SK-N-SH treated with all-trans-retinoic acid at 6 μM for 48 hours (cell line): ENCODE results near the gene PLP2.

Experiments
- ATAC-seq: fragments of 200-7000 bp; cut with Tn5 transposase; 3 replicates; pipeline ENCODE4 v1.9.1; 2020; ENCODE audit warnings: mild to moderate bottlenecking, moderate library complexity
- ARNTL ChIP-seq: fragments of 450-650 bp; formaldehyde crosslinking; IDR thresholded peaks from 2 replicates; pipeline ENCODE4 v1.5.0; 2020; ENCODE audit warnings: low read depth, mild to moderate bottlenecking, moderate library complexity, borderline replicate concordance
- BACH2 ChIP-seq: fragments of 250-450 bp; sonication (Bioruptor Pico); IDR thresholded peaks from 2 replicates; pipeline ENCODE4 v1.9.0; 2021; ENCODE audit warnings: mild to moderate bottlenecking, borderline replicate concordance
- ESRRG ChIP-seq: fragments of 250-450 bp; sonication (Bioruptor Pico); IDR thresholded peaks from 2 replicates; pipeline ENCODE4 v1.6.1; 2021; ENCODE audit warnings: mild to moderate bottlenecking
- GLIS3 ChIP-seq: fragments of 250-450 bp; sonication (Bioruptor Pico); IDR thresholded peaks from 2 replicates; pipeline ENCODE4 v1.5.0; 2020; ENCODE audit warnings: mild to moderate bottlenecking, moderate library complexity
- ISL1 ChIP-seq: fragments of 250-450 bp; sonication (Bioruptor Pico); IDR thresholded peaks from 2 replicates; pipeline ENCODE4 v2.1.2; 2022; ENCODE audit warnings: mild to moderate bottlenecking, moderate library complexity
- OSR1 ChIP-seq: fragments of 250-450 bp; sonication (Bioruptor Pico); IDR thresholded peaks from 2 replicates; pipeline ENCODE4 v1.8.0; 2022; ENCODE audit warnings: moderate library complexity, mild to moderate bottlenecking, inconsistent platforms
- PPARA ChIP-seq: fragments of 250-450 bp; sonication (Bioruptor Pico); IDR thresholded peaks from 2 replicates; pipeline ENCODE4 v1.5.0; 2020; ENCODE audit warnings: mild to moderate bottlenecking, borderline replicate concordance
- RARB ChIP-seq: fragments of 250-450 bp; sonication (Bioruptor Pico); IDR thresholded peaks from 2 replicates; pipeline ENCODE4 v1.8.0; 2021; ENCODE audit warnings: mild to moderate bottlenecking, moderate library complexity
- SNAI2 ChIP-seq: fragments of 250-450 bp; sonication (Bioruptor Pico); IDR thresholded peaks from 2 replicates; pipeline ENCODE4 v1.5.0; 2020; ENCODE audit warnings: mild to moderate bottlenecking, moderate library complexity
- TCF4 ChIP-seq: fragments of 250-450 bp; sonication (Bioruptor Pico); IDR thresholded peaks from 2 replicates; pipeline ENCODE4 v1.8.0; 2021; ENCODE audit warnings: mild to moderate bottlenecking, moderate library complexity, borderline replicate concordance
- TOX ChIP-seq: fragments of 250-450 bp; sonication (Bioruptor Pico); IDR thresholded peaks from 2 replicates; pipeline ENCODE4 v1.8.0; 2021; ENCODE audit warnings: mild to moderate bottlenecking, moderate library complexity, borderline replicate concordance
- ZC3H10 ChIP-seq: fragments of 250-450 bp; sonication (Bioruptor Pico); IDR thresholded peaks from 2 replicates; pipeline ENCODE4 v1.5.1; 2021; ENCODE audit warnings: mild to moderate bottlenecking, moderate library complexity
- ZFP3 ChIP-seq: fragments of 250-450 bp; sonication (Bioruptor Pico); IDR thresholded peaks from 2 replicates; pipeline ENCODE4 v1.5.0; 2020; ENCODE audit warnings: mild to moderate bottlenecking, moderate library complexity
- ZFP30 ChIP-seq: fragments of 450-650 bp; formaldehyde crosslinking; IDR thresholded peaks from 2 replicates; pipeline ENCODE4 v1.5.0; 2022; ENCODE audit warnings: mild to moderate bottlenecking, moderate library complexity
- ZNF70 ChIP-seq: fragments of 450-650 bp; formaldehyde crosslinking; IDR thresholded peaks from 2 replicates; pipeline ENCODE4 v1.5.0; 2020; ENCODE audit warnings: mild to moderate bottlenecking, moderate library complexity
- ZNF8 ChIP-seq: fragments of 450-650 bp; formaldehyde crosslinking; IDR thresholded peaks from 2 replicates; pipeline ENCODE4 v1.5.0; 2020; ENCODE audit warnings: mild to moderate bottlenecking, moderate library complexity
- TF ChIP-seq, protein P1 (sequence below): fragments of 250-450 bp; sonication (Bioruptor Pico); IDR thresholded peaks from 2 replicates; pipeline ENCODE4 v1.5.1; 2020; ENCODE audit warnings: low read depth, mild to moderate bottlenecking, moderate library complexity
- TF ChIP-seq, protein P2 (sequence below): fragments of 250-450 bp; sonication (Bioruptor Pico); IDR thresholded peaks from 2 replicates; pipeline ENCODE4 v1.5.0; 2020; ENCODE audit warnings: mild to moderate bottlenecking, moderate library complexity
- TF ChIP-seq, protein P3 (sequence below): fragments of 250-450 bp; sonication (Bioruptor Pico); IDR thresholded peaks from 2 replicates; pipeline ENCODE4 v1.5.1; 2021; ENCODE audit warnings: mild to moderate bottlenecking, moderate library complexity

The PLP2 gene

GRCh38 chrX:49204017-49204416 is 32.3 kb downstream of the PLP2 start:
- TF ChIP-seq ZNF70 (CRISPR knock-in tag) = no peak
- no peak for TF ChIP-seq ZNF8 (CRISPR knock-in tag)
- no peak for TF ChIP-seq RARB
- no peak for TF ChIP-seq PPARA
- no peak for TF ChIP-seq TCF4 (CRISPR knock-in tag)
- no peak for TF ChIP-seq ISL1
- no peak for TF ChIP-seq OSR1 (CRISPR knock-in tag)
- TF ChIP-seq ZFP3 = no peak
- TF ChIP-seq BACH2 (CRISPR knock-in tag) = no peak
- TF ChIP-seq SNAI2 (CRISPR knock-in tag) = no peak
- no peak for TF ChIP-seq ZFP30 (CRISPR knock-in tag)
- TF ChIP-seq, protein P1, sequence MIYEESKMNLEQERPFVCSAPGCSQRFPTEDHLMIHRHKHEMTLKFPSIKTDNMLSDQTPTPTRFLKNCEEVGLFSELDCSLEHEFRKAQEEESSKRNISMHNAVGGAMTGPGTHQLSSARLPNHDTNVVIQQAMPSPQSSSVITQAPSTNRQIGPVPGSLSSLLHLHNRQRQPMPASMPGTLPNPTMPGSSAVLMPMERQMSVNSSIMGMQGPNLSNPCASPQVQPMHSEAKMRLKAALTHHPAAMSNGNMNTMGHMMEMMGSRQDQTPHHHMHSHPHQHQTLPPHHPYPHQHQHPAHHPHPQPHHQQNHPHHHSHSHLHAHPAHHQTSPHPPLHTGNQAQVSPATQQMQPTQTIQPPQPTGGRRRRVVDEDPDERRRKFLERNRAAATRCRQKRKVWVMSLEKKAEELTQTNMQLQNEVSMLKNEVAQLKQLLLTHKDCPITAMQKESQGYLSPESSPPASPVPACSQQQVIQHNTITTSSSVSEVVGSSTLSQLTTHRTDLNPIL (CRISPR knock-in tag) = no peak
- ATAC-seq = no peak

DNA sequence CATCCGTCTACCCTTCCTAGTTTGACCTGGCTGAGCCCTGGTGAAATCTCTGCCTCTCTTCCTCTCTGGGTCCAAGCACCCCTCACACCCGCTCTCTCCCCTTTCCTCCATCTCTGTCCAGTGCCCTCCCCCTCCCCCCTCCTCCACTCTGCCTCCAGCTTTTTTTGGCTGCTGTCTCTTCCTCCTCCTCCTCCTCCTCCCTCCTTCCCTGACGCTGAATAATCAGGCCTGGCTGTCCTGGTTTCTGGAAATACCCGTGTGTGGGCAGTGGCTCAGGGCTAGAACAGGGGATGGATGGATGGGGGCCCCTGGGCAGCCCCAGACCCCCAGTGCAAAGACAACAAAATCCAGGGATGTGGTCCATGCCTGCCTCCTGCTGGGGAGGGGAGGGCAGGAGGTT is 33.0 kb downstream of the PLP2 start:
- TF ChIP-seq TCF4 (CRISPR knock-in tag) = no peak
- TF ChIP-seq PPARA = no peak
- no peak for TF ChIP-seq SNAI2 (CRISPR knock-in tag)
- TF ChIP-seq, protein P2, sequence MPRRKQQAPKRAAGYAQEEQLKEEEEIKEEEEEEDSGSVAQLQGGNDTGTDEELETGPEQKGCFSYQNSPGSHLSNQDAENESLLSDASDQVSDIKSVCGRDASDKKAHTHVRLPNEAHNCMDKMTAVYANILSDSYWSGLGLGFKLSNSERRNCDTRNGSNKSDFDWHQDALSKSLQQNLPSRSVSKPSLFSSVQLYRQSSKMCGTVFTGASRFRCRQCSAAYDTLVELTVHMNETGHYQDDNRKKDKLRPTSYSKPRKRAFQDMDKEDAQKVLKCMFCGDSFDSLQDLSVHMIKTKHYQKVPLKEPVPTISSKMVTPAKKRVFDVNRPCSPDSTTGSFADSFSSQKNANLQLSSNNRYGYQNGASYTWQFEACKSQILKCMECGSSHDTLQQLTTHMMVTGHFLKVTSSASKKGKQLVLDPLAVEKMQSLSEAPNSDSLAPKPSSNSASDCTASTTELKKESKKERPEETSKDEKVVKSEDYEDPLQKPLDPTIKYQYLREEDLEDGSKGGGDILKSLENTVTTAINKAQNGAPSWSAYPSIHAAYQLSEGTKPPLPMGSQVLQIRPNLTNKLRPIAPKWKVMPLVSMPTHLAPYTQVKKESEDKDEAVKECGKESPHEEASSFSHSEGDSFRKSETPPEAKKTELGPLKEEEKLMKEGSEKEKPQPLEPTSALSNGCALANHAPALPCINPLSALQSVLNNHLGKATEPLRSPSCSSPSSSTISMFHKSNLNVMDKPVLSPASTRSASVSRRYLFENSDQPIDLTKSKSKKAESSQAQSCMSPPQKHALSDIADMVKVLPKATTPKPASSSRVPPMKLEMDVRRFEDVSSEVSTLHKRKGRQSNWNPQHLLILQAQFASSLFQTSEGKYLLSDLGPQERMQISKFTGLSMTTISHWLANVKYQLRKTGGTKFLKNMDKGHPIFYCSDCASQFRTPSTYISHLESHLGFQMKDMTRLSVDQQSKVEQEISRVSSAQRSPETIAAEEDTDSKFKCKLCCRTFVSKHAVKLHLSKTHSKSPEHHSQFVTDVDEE (CRISPR knock-in tag) = no peak
- TF ChIP-seq ESRRG (CRISPR knock-in tag) = no peak
- TF ChIP-seq ISL1 = no peak
- TF ChIP-seq ZFP3 = no peak
- TF ChIP-seq, protein P3, sequence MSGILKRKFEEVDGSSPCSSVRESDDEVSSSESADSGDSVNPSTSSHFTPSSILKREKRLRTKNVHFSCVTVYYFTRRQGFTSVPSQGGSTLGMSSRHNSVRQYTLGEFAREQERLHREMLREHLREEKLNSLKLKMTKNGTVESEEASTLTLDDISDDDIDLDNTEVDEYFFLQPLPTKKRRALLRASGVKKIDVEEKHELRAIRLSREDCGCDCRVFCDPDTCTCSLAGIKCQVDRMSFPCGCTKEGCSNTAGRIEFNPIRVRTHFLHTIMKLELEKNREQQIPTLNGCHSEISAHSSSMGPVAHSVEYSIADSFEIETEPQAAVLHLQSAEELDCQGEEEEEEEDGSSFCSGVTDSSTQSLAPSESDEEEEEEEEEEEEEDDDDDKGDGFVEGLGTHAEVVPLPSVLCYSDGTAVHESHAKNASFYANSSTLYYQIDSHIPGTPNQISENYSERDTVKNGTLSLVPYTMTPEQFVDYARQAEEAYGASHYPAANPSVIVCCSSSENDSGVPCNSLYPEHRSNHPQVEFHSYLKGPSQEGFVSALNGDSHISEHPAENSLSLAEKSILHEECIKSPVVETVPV = no peak
- no peak for TF ChIP-seq RARB
- no peak for TF ChIP-seq ARNTL (CRISPR knock-in tag)
- no peak for TF ChIP-seq OSR1 (CRISPR knock-in tag)
- ATAC-seq = no peak

DNA sequence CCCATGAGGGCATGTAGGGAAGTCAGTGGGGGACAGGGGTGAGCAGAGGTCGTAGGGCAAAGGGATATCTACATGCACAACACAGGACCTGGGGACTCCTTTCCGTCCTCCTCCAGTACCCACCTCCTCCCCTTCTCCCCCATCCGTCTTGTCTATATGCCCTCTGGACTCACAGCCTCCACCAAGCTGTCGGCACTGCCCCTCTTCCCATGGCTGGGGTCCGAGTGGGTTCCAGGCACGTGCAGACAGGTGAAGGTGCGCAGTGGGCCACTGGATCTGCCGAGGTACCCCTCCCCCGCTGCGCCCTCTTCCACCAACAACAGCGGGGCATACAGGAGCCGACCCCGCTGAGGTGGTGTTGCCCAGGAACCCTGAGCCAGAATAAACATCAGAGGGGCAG is 33.7 kb downstream of the PLP2 start:
- ATAC-seq = no peak
- TF ChIP-seq ESRRG (CRISPR knock-in tag) (no peak), PPARA (no peak), BACH2 (CRISPR knock-in tag) (no peak), ZC3H10 (CRISPR knock-in tag) (no peak), OSR1 (CRISPR knock-in tag) (no peak), GLIS3 (no peak), ZNF70 (CRISPR knock-in tag) (no peak), ZNF8 (CRISPR knock-in tag) (no peak), ISL1 (no peak), TOX (CRISPR knock-in tag) (no peak)
- TF ChIP-seq, protein P2 (CRISPR knock-in tag) = no peak
- TF ChIP-seq, protein P1 (CRISPR knock-in tag) = no peak
- TF ChIP-seq, all 23 proteins: peak for 0
